HG03095 (cell line): ENCODE results near the gene NMT1.

Experiments
- ATAC-seq: cut with Tn5 transposase; IDR thresholded peaks from one replicate; pipeline ENCODE4 v1.9.1; 2021; ENCODE audit warnings: moderate library complexity; ENCODE audit not compliant: unreplicated experiment

Gene NMT1

DNA sequence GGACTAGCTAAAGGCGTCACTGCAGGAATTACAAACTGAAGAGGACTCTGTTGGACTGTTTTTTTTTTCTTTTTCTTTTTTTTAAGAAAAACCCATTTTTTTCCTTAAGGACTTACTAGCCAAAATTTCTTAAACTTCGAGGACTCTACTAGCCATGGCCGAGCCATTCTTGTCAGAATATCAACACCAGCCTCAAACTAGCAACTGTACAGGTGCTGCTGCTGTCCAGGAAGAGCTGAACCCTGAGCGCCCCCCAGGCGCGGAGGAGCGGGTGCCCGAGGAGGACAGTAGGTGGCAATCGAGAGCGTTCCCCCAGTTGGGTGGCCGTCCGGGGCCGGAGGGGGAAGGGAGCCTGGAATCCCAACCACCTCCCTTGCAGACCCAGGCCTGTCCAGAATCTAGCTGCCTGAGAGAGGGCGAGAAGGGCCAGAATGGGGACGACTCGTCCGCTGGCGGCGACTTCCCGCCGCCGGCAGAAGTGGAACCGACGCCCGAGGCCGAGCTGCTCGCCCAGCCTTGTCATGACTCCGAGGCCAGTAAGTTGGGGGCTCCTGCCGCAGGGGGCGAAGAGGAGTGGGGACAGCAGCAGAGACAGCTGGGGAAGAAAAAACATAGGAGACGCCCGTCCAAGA is 88.0 kb downstream of the NMT1 start:
- ATAC-seq: no peak

DNA sequence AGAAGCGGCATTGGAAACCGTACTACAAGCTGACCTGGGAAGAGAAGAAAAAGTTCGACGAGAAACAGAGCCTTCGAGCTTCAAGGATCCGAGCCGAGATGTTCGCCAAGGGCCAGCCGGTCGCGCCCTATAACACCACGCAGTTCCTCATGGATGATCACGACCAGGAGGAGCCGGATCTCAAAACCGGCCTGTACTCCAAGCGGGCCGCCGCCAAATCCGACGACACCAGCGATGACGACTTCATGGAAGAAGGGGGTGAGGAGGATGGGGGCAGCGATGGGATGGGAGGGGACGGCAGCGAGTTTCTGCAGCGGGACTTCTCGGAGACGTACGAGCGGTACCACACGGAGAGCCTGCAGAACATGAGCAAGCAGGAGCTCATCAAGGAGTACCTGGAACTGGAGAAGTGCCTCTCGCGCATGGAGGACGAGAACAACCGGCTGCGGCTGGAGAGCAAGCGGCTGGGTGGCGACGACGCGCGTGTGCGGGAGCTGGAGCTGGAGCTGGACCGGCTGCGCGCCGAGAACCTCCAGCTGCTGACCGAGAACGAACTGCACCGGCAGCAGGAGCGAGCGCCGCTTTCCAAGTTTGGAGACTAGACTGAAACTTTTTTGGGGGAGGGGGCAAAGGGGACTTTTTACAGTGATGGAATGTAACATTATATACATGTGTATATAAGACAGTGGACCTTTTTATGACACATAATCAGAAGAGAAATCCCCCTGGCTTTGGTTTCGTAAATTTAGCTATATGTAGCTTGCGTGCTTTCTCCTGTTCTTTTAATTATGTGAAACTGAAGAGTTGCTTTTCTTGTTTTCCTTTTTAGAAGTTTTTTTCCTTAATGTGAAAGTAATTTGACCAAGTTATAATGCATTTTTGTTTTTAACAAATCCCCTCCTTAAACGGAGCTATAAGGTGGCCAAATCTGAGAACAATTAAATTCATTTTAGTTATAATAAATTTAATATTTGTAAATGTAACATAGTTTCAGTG is 88.8 kb downstream of the NMT1 start:
- ATAC-seq: no peak

DNA sequence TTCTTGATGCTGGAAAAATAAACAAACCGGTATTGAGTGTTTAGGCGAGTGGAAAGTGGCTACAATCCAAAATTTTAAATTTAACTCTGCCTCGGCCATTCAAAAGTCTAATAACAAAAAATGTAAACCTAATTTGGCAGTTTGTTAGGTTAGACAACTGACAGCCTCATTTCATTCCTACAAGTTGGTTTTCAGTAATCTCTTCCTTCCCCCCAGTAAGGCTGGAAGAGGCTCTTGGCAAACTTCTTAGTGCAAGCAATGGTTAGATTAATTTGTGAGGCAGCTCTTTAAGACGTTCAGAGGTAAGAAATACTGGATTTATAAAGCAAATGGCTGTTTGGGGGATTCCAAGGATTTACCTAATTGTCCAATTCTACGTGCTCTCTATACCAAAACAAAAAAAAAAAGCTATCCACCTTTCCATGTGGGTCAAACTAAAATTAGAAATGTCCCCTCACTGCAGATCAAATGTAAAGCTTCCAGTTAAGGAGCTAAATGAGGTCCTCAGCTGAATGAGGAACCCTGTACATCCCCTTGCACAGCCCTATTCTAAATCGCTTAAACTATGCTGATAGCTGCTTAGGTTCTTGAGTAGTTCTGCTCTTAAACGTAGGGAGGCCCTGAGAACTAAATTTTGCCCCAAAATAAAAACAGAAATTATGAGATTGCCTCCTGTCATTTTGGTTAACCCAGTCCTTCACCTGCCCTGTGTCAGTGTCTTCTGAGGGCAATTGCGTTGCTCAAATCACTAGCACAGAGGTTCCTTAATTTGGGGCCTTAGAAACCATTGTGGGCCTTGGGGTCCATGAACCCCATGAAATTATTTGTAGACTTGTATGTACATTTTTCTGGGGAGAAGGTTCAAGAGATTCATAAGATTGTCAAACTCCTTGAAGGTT is 90.0 kb downstream of the NMT1 start:
- ATAC-seq: no peak

- no peak for ATAC-seq
These were observed 93.9 kb downstream of the NMT1 start for GRCh38 chr17:45155029-45155428.

DNA sequence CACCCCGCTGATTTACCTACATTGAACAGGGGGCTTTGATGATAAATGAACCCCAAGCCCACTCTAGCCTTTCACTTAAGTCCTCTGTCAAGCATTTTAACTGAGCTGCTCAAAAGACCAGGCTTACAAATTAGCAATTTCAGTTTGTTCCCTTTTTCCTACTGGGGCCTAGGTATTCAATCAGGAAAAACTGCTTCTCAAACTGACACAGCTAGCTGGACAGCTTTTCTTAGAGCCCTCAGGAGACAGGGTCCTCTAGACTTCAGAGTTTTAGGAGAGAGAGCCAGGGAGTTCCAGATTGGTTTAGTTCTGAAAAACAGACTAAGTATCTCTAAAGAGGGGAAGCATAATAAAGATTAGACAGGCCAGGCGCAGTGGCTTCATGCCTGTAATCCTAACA is 94.4 kb downstream of the NMT1 start:
- ATAC-seq: no peak

DNA sequence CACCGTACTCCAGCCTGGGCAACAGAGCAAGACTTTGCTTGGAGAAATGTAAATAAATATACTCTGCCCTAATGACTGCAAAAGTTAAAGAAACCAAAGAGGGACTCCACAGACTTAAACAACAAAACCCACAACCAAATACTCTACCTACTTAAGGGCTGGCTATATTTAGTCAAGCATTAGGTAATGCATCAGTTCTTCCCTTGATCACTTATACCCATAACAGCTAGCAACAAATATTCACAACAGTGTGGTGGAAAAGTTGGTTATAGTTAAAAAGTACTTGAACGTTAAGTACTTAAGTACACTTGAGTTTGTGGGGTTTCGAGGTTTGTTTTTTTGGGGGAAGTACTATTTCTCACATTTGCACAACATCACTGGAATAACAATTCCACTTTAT is 95.1 kb downstream of the NMT1 start:
- no peak for ATAC-seq
